Trophoblast cell (in vitro differentiated cells and primary cell): ENCODE data around the gene CHEK2. TPM values are rescaled to one million over a fixed set of nuclear protein-coding genes. Genes with fewer than 3 reads are reported as not detected.

Source experiments
- DNase-seq, 2 donors: peaks; one replicate each; pipeline ENCODE4 v3.0.0-alpha.2; 2016
- H2AFZ ChIP-seq: 2 replicates; pipeline ENCODE4 v1.6.1; 2013; ENCODE audit warnings: low read length, moderate library complexity, mild to moderate bottlenecking; ENCODE audit not compliant: insufficient read depth, poor library complexity
- H2AK5ac ChIP-seq: 2 replicates; pipeline ENCODE4 v1.6.1; 2013; ENCODE audit warnings: mild to moderate bottlenecking, low read length
- H2BK120ac ChIP-seq: 2 replicates; pipeline ENCODE4 v1.6.1; 2013; ENCODE audit warnings: low read length, mild to moderate bottlenecking, moderate library complexity; ENCODE audit not compliant: insufficient read depth, poor library complexity
- H2BK12ac ChIP-seq: 2 replicates; pipeline ENCODE4 v1.6.1; 2013; ENCODE audit warnings: mild to moderate bottlenecking, low read length, moderate library complexity
- H2BK5ac ChIP-seq: 2 replicates; pipeline ENCODE4 v1.6.1; 2013; ENCODE audit warnings: low read length, low read depth, moderate library complexity, mild to moderate bottlenecking; ENCODE audit not compliant: poor library complexity
- H3K14ac ChIP-seq: 2 replicates; pipeline ENCODE4 v1.6.1; 2013; ENCODE audit warnings: mild to moderate bottlenecking, low read length
- H3K18ac ChIP-seq: 2 replicates; pipeline ENCODE4 v1.6.1; 2013; ENCODE audit warnings: mild to moderate bottlenecking, low read length
- H3K23ac ChIP-seq: 2 replicates; pipeline ENCODE4 v1.6.1; 2013; ENCODE audit warnings: low read length
- H3K27ac ChIP-seq: 2 replicates; pipeline ENCODE4 v1.5.1; 2013; ENCODE audit warnings: low read depth, mild to moderate bottlenecking, inconsistent platforms, low read length, moderate library complexity
- H3K27me3 ChIP-seq: 2 replicates; pipeline ENCODE4 v1.6.1; 2013; ENCODE audit warnings: inconsistent platforms, mild to moderate bottlenecking, low read length, moderate library complexity; ENCODE audit not compliant: insufficient read depth
- H3K36me3 ChIP-seq, 2 experiments: 1 replicate in 1 of 2; 2 replicates in 1 of 2; pipeline ENCODE4 v1.6.1; 2013; ENCODE audit warnings: low read length in 2 of 2, mild to moderate bottlenecking in 2 of 2, moderate library complexity in 1 of 2; ENCODE audit not compliant: insufficient read depth in 2 of 2, control insufficient read depth in 1 of 2
- H3K4ac ChIP-seq: 2 replicates; pipeline ENCODE4 v1.6.1; 2013; ENCODE audit warnings: low read depth, mild to moderate bottlenecking, low read length, moderate library complexity
- H3K4me1 ChIP-seq, 2 experiments: 1 replicate in 1 of 2; 2 replicates in 1 of 2; pipeline ENCODE4 v1.6.1; 2013; ENCODE audit warnings: low read length in 2 of 2, mild to moderate bottlenecking in 2 of 2, moderate library complexity in 1 of 2; ENCODE audit not compliant: insufficient read depth in 2 of 2, control insufficient read depth in 1 of 2
- H3K4me2 ChIP-seq: 2 replicates; pipeline ENCODE4 v1.6.1; 2013; ENCODE audit warnings: inconsistent platforms, mild to moderate bottlenecking, low read length, moderate library complexity
- H3K4me3 ChIP-seq: 2 replicates; pipeline ENCODE4 v1.5.1; 2013; ENCODE audit warnings: mild to moderate bottlenecking, low read depth, low read length, inconsistent platforms
- H3K79me1 ChIP-seq: one replicate; pipeline ENCODE4 v1.6.1; 2013; ENCODE audit warnings: low read length
- H3K79me2 ChIP-seq: 2 replicates; pipeline ENCODE4 v1.6.1; 2013; ENCODE audit warnings: low read length, mild to moderate bottlenecking; ENCODE audit not compliant: control insufficient read depth, insufficient read depth, poor library complexity
- H3K9ac ChIP-seq: 2 replicates; pipeline ENCODE4 v1.6.1; 2013; ENCODE audit warnings: mild to moderate bottlenecking, low read length
- H3K9me3 ChIP-seq: 2 replicates; pipeline ENCODE4 v1.6.1; 2013; ENCODE audit warnings: low read depth, mild to moderate bottlenecking, control low read depth, inconsistent platforms, low read length; ENCODE audit not compliant: insufficient read depth
- H4K12ac ChIP-seq: 2 replicates; pipeline ENCODE4 v1.6.1; 2013; ENCODE audit warnings: low read depth, mild to moderate bottlenecking, low read length, moderate library complexity
- H4K8ac ChIP-seq: 2 replicates; pipeline ENCODE4 v1.6.1; 2013; ENCODE audit warnings: low read depth, mild to moderate bottlenecking, low read length, moderate library complexity
- H4K91ac ChIP-seq: one replicate; pipeline ENCODE4 v1.6.1; 2013; ENCODE audit warnings: low read depth, mild to moderate bottlenecking, low read length, moderate library complexity
- WGBS: extraction: QIAGEN DNeasy Blood & Tissue Kit; methylation state at CpG from one replicate; pipeline ENCODE4 v1.1.7; 2013; ENCODE audit warnings: missing lambda C conversion rate; ENCODE audit not compliant: insufficient read length, insufficient coverage; ENCODE audit errors: extremely low coverage; 5-methylcytosine and 5-hydroxymethylcytosine counted together
- polyA plus RNA-seq: library from polyadenylated mRNA; stranded (reverse); fragments of 200-250 nt; gene quantifications from 2 replicates; pipeline ENCODE4 v1.2.3, GENCODE V29; 2013

Gene CHEK2
- 15.9 and 16.0 TPM in 2 replicates for polyA plus RNA-seq

GRCh38 chr22:28741785-28742561, at the start of gene CHEK2, which contains the start of gene HSCB:
CHEK2 (minus strand) TSS chr22:28741820; CDS start chr22:28734721, 7,099 bp downstream.
HSCB (plus strand) TSS chr22:28742039; CDS start chr22:28742096, 57 bp downstream.
- Histone ChIP-seq H3K27me3 (no peaks in the 10 kb centered on the region), H2BK120ac (peak within 1 kb of the TSS; percentile 88), H2BK12ac (no peak within 1 kb of the TSS), H3K4me3 (peak within 1 kb of the TSS; percentile 88), H3K9me3 (no peaks in the 10 kb centered on the region), H3K27ac (peak within 1 kb of the TSS; percentile 94), H2AK5ac (no peak within 1 kb of the TSS), H4K91ac (peak within 1 kb of the TSS; percentile 92), H3K4ac (peak within 1 kb of the TSS; percentile 43), H3K36me3 (peaks cover 16 to 18% of the 10 kb centered on the region in 2 experiments), H3K79me2 (peaks cover 6% of the 10 kb centered on the region), H3K4me1 (peaks cover 2 to 3% of the 10 kb centered on the region in 2 experiments), H3K23ac (no peak within 1 kb of the TSS), H3K9ac (peak within 1 kb of the TSS; percentile 97), H3K18ac (peak within 1 kb of the TSS; percentile 93), H3K4me2 (peak within 1 kb of the TSS; percentile 68), H3K79me1 (peaks cover 6% of the 10 kb centered on the region), H4K8ac (peak within 1 kb of the TSS; percentile 92), H2BK5ac (peak within 1 kb of the TSS; percentile 87), H4K12ac (peak within 1 kb of the TSS; percentile 82), H3K14ac (peak within 1 kb of the TSS; percentile 94), H2AFZ (peak within 1 kb of the TSS; percentile 92)
- no CpG with 5 or more reads among the region's 54 CpGs for WGBS
- peak; percentile 96 to 98 for DNase-seq

DNA sequence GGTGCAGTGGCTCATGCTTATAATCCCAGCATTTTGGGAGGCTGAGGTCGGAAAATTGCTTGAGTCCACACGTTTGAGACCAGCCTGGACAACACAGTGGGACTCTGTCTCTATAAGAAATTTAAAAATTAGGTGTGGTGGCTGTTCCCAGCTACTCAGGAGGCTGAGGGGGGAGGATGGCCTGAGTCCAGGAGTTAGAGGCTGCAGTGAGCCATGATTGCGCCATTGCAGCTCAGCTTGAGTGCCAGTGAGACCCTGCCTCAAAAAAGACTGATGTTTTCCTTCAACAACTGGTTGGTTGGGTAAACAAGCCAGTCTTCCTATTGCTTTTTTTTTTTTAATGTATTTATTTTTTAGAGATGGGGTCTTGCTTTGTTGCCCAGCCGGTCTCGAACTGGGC, 49.5 kb upstream of the CHEK2 start:
- Histone ChIP-seq H3K4me1 (no peaks in the 10 kb centered on the region), H3K23ac (no peak overlapping the region), H3K4me3 (no peak overlapping the region), H2BK12ac (no peak overlapping the region), H2AK5ac (no peak overlapping the region), H3K79me1 (no peaks in the 10 kb centered on the region), H2AFZ (no peak overlapping the region), H2BK120ac (no peak overlapping the region), H3K27me3 (no peaks in the 10 kb centered on the region), H3K36me3 (peaks cover 8 to 13% of the 10 kb centered on the region in 2 experiments), H3K14ac (no peak overlapping the region), H3K4me2 (no peak overlapping the region), H3K18ac (no peak overlapping the region), H3K9ac (no peak overlapping the region), H3K27ac (no peak overlapping the region), H3K79me2 (no peaks in the 10 kb centered on the region), H4K8ac (no peak overlapping the region), H4K12ac (no peak overlapping the region), H3K4ac (no peak overlapping the region), H4K91ac (no peak overlapping the region), H2BK5ac (no peak overlapping the region), H3K9me3 (no peaks in the 10 kb centered on the region)
- no peak for DNase-seq
- no CpG with 5 or more reads among the region's 5 CpGs for WGBS

GRCh38 chr22:28788601-28789000, 47.0 kb upstream of the CHEK2 start:
- Histone ChIP-seq H3K79me1 (no peaks in the 10 kb centered on the region), H3K4ac (no peak overlapping the region), H3K18ac (no peak overlapping the region), H2AK5ac (no peak overlapping the region), H4K12ac (no peak overlapping the region), H2AFZ (no peak overlapping the region), H3K14ac (no peak overlapping the region), H4K8ac (no peak overlapping the region), H3K4me3 (no peak overlapping the region), H3K23ac (no peak overlapping the region), H4K91ac (no peak overlapping the region), H3K27ac (no peak overlapping the region), H3K9ac (no peak overlapping the region), H3K79me2 (no peaks in the 10 kb centered on the region), H2BK12ac (no peak overlapping the region), H2BK120ac (no peak overlapping the region), H3K4me1 (no peaks in the 10 kb centered on the region), H3K9me3 (no peaks in the 10 kb centered on the region), H2BK5ac (no peak overlapping the region), H3K27me3 (no peaks in the 10 kb centered on the region), H3K36me3 (peaks cover 8 to 23% of the 10 kb centered on the region in 2 experiments), H3K4me2 (no peak overlapping the region)
- WGBS: no CpG with 5 or more reads among the region's 3 CpGs
- no peak for DNase-seq

GRCh38 chr22:28783786-28784671, 42.4 kb upstream of the CHEK2 start:
- Histone ChIP-seq H3K27ac (no peak overlapping the region), H3K4me1 (no peaks in the 10 kb centered on the region), H2BK120ac (no peak overlapping the region), H4K12ac (no peak overlapping the region), H3K9me3 (no peaks in the 10 kb centered on the region), H3K79me2 (no peaks in the 10 kb centered on the region), H2BK12ac (no peak overlapping the region), H2AK5ac (no peak overlapping the region), H3K18ac (no peak overlapping the region), H3K23ac (no peak overlapping the region), H3K27me3 (no peaks in the 10 kb centered on the region), H3K4ac (no peak overlapping the region), H2AFZ (no peak overlapping the region), H3K14ac (no peak overlapping the region), H3K9ac (peak overlapping the region; percentile 25), H3K4me3 (no peak overlapping the region), H3K4me2 (no peak overlapping the region), H4K8ac (no peak overlapping the region), H4K91ac (no peak overlapping the region), H3K36me3 (peaks cover 24 to 37% of the 10 kb centered on the region in 2 experiments), H3K79me1 (no peaks in the 10 kb centered on the region), H2BK5ac (no peak overlapping the region)
- DNase-seq: no peak
- WGBS: no CpG with 5 or more reads among the region's 4 CpGs
